Stomach (tissue), 4 donors: ENCODE data around the gene MED13L.

Source experiments
- CTCF ChIP-seq, 7 experiments: fragments of 450-650 bp in 4 of 7; fragments of 200-600 bp in 3 of 7; sonication (generic) in 3 of 7; IDR thresholded peaks; one replicate each; pipeline ENCODE4 v1.5.1; 2016 to 2019; ENCODE audit warnings: antibody characterized with exemption in 7 of 7, control low read depth in 2 of 7, mild to moderate bottlenecking in 1 of 7
- POLR2AphosphoS5 ChIP-seq, 3 donors: sonication (generic); formaldehyde crosslinking; IDR thresholded peaks; one replicate each; pipeline ENCODE4 v1.6.1; 2016; ENCODE audit warnings: antibody characterized with exemption in 3 of 3

DNA sequence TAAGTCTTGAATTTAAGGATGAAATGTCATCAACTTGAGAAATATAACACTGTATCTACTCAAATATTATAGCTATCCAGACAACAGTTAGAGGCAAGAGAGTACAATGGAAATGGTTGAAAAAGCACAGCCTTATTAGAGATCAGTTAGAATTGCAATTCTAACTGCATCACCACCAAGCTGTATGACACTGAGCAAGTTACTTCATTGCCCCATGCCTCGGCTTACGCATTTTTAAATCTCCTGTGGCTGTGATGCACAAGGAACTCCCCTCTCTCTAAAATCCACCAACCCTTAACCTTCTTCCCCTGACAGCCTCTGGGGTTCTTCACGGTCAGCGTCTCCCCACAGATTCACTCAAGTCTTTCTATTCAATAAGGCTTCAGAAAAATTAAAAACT lies 75.1 kb downstream of the MED13L start:
- no peak for TF ChIP-seq POLR2AphosphoS5 (IDR thresholded peaks at IDR 0.05)
- no peak for TF ChIP-seq CTCF (IDR thresholded peaks at IDR 0.05)
